ENCODE data around the gene PNMA6F. TPM values are rescaled to one million over a fixed set of nuclear protein-coding genes. Genes with fewer than 3 reads are reported as not detected.

Gene PNMA6F
- polyA plus RNA-seq, 1 experiment: not detected

GRCh38 chrX:153318811-153319210 lies 2.8 kb downstream of the PNMA6F start:
- ChIA-PET POLR2A (no interaction called here), CTCF (no interaction called here)
- no peak for TF ChIP-seq CTCF (IDR thresholded peaks at IDR 0.05; ENCODE audit: low read depth, low read length)
- DNase-seq (ENCODE audit: low read depth, low spot score): no peak
- Histone ChIP-seq H3K27me3 (ENCODE audit: control insufficient read depth, insufficient read depth, low read length) (peaks cover 7% of the 10 kb centered on the region), H3K9me3 (ENCODE audit: control insufficient read depth, insufficient read depth, low read length) (no peaks in the 10 kb centered on the region), H3K4me3 (ENCODE audit: low read depth, low read length) (no peak overlapping the region), H3K27ac (ENCODE audit: low read depth, low read length) (no peak overlapping the region)

DNA sequence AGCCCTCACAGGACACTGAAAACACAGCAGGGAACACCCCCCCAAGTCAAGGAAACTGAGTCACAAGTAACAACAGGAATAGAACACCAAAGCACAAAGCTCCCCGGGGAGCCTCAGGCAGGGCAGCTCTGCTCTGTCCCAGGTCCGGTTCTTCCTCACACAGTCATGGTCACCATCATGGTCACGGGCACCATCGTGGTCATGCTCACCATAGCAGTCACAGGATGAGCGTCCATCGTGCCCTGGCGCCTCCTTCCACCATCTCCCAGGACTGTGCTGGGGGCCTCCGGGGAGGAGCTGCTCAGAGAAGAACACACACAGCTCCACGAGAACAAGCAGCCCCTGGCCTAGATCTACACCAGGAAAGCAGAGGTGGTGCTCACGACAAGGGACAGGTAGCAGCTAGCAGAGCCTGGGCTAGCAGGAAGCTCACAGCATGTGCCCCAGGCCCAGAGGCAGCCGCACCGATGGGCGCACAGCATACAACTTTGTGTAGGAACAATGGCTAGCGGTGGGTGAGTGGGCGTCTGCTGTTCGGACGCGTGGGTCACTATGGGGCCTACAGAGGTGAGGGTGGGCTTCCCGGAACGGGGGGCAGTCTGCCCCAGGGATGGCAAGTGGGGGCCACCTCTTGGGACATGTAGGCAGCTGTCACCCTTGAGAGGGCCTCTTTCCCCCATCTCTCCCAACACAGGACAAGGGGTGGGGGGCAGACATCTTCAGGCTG lies 3.4 kb downstream of the PNMA6F start:
- CTCF ChIA-PET: no interaction called here
- no peak for TF ChIP-seq CTCF (IDR thresholded peaks at IDR 0.05; ENCODE audit: low read depth, low read length)
- Histone ChIP-seq H3K4me3 (ENCODE audit: low read depth, low read length) (no peak overlapping the region), H3K9me3 (ENCODE audit: control insufficient read depth, insufficient read depth, low read length) (no peaks in the 10 kb centered on the region), H3K27ac (ENCODE audit: low read depth, low read length) (no peak overlapping the region), H3K27me3 (ENCODE audit: control insufficient read depth, insufficient read depth, low read length) (peaks cover 7% of the 10 kb centered on the region)
- DNase-seq (ENCODE audit: low read depth, low spot score): no peak
- POLR2A ChIA-PET: no interaction called here

DNA sequence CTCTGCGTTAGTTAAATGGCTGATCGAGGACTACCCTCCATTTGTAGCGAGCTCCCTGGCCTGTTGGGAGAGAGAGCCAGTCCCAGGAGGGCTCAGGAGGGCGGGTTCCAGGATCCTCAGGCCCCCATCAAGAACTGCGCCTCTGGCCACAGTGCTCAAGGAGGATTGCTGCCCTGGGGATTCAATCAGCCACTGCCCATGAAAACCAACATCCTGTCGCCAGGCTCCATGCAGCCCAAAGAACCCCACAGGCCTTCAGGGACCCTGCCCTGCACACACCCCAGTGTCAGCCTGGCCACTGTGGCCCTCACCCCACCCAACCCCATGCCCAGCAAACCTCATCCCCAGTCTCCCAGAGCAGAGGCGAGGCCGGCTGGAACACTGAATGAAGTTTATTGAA lies 4.3 kb downstream of the PNMA6F start:
- CTCF ChIA-PET: no interaction called here
- H3K27me3 ChIP-seq (ENCODE audit: control insufficient read depth, insufficient read depth, low read length): peaks cover 7% of the 10 kb centered on the region
- POLR2A ChIA-PET: no interaction called here

GRCh38 chrX:153312842-153313241 lies 8.7 kb downstream of the PNMA6F start:
- TF ChIP-seq CTCF (IDR thresholded peaks at IDR 0.05; ENCODE audit: low read depth, low read length): no peak
- no peak overlapping the region for H3K27ac ChIP-seq (ENCODE audit: low read depth, low read length)
- ChIA-PET POLR2A (no interaction called here), CTCF (no interaction called here)
- no peaks in the 10 kb centered on the region for H3K27me3 ChIP-seq (ENCODE audit: control insufficient read depth, insufficient read depth, low read length)
- H3K4me3 ChIP-seq (ENCODE audit: low read depth, low read length): no peak overlapping the region
- no peak for DNase-seq (ENCODE audit: low read depth, low spot score)
- no peaks in the 10 kb centered on the region for H3K9me3 ChIP-seq (ENCODE audit: control insufficient read depth, insufficient read depth, low read length)

More for the DNA sequence above, 4.3 kb downstream of the PNMA6F start:
- Histone ChIP-seq H3K27ac (ENCODE audit: low read depth, low read length) (no peak overlapping the region), H3K4me3 (ENCODE audit: low read depth, low read length) (no peak overlapping the region), H3K9me3 (ENCODE audit: control insufficient read depth, insufficient read depth, low read length) (no peaks in the 10 kb centered on the region)
- DNase-seq (ENCODE audit: low read depth, low spot score): no peak
- no peak for TF ChIP-seq CTCF (IDR thresholded peaks at IDR 0.05; ENCODE audit: low read depth, low read length)

GRCh38 chrX:153312041-153312440 lies 9.5 kb downstream of the PNMA6F start:
- Histone ChIP-seq H3K27me3 (ENCODE audit: control insufficient read depth, insufficient read depth, low read length) (no peaks in the 10 kb centered on the region), H3K9me3 (ENCODE audit: control insufficient read depth, insufficient read depth, low read length) (no peaks in the 10 kb centered on the region), H3K27ac (ENCODE audit: low read depth, low read length) (no peak overlapping the region), H3K4me3 (ENCODE audit: low read depth, low read length) (no peak overlapping the region)
- no peak for TF ChIP-seq CTCF (IDR thresholded peaks at IDR 0.05; ENCODE audit: low read depth, low read length)
- no peak for DNase-seq (ENCODE audit: low read depth, low spot score)
- CTCF ChIA-PET: no interaction called here
- POLR2A ChIA-PET: no interaction called here

Measured in AG04450 (cell line).